ENCODE results near the gene LTF. TPM values are rescaled to one million over a fixed set of nuclear protein-coding genes. Genes with fewer than 3 reads are reported as not detected.
A peak's percentile ranks its signal among the peaks of the same experiment; 100 is the strongest.

The LTF gene
- total and polyA plus RNA-seq, 9 of the 15 experiments (the other 6 are each of a cell fraction or from before 2014, with no cell fraction given), result 0.07 TPM; not detected in 8

DNA sequence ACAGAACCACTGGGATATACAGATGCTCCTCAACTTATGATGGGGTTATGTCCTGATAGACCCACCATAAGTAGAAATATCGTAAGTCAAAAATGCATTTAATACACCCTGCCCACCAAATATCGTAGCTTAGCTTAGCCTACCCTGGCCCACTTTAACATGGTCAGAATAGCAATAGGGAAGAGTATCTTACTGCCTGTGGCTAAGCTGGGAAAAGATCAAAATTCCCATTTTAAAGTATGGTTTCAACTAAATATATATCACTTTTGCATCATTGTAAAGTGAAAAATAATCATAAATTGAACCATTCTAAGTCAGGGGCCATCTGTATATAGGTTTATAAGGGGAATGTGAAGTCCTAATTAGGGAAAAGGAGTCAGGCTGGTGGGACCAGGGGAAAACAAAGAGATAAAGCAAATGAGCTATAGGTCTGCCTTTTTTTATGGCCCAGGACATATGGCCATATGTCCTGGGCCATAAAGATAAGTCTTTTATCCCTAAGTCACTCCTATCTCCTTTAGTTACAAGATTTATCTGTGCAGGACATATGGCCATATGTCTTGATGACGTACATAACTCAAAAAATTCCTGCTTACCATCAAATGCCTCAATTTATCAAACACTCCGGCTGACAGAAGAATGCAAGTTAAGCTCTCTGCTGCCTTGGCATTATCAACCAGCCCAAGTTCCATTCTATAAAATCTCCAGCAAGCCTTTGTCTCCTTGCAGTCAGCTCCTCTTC, 44.3 kb upstream of the LTF start (continued):
- TF ChIP-seq NFYB (IDR thresholded peaks at IDR 0.05; ENCODE audit: extremely low read depth, insufficient read length) (no peak), UBTF (IDR thresholded peaks at IDR 0.05; ENCODE audit: borderline replicate concordance in 1 of 2, low read depth in 2 of 2, low read length in 2 of 2) (no peak), HDAC8 (tag; IDR thresholded peaks at IDR 0.05) (no peak), SMARCC2 (IDR thresholded peaks at IDR 0.05; ENCODE audit: low read depth) (peak; percentile 100), ZNF146 (CRISPR knock-in tag; IDR thresholded peaks at IDR 0.05; ENCODE audit: unreplicated experiment) (no peak), ZNF347 (CRISPR knock-in tag; IDR thresholded peaks at IDR 0.05; ENCODE audit: low read depth) (no peak), ZNF785 (CRISPR knock-in tag; IDR thresholded peaks at IDR 0.05) (no peak), JUN (IDR thresholded peaks at IDR 0.05; ENCODE audit: borderline replicate concordance, low read depth, low read length) (peak; percentile 67), JUN (CRISPR knock-in tag; IDR thresholded peaks at IDR 0.05; ENCODE audit: borderline replicate concordance) (no peak), PCBP2 (IDR thresholded peaks at IDR 0.05; ENCODE audit: low read depth, low read length, poor library complexity, severe bottlenecking) (no peak), KAT7 (CRISPR knock-in tag; IDR thresholded peaks at IDR 0.05; ENCODE audit: borderline replicate concordance) (no peak), ZC3H11A (IDR thresholded peaks at IDR 0.05; ENCODE audit: low read depth, low read length) (no peak; the same call in 1 of the 2 replicates), ZNF232 (CRISPR knock-in tag; IDR thresholded peaks at IDR 0.05) (no peak), ZNF134 (CRISPR knock-in tag; conservative IDR thresholded peaks at IDR 0.05) (no peak), ZNF445 (CRISPR knock-in tag; IDR thresholded peaks at IDR 0.05; ENCODE audit: low read depth) (no peak), ELF2 (CRISPR knock-in tag; IDR thresholded peaks at IDR 0.05) (no peak), NCOA2 (IDR thresholded peaks at IDR 0.05; ENCODE audit: partially characterized antibody in 2 of 2) (peak; percentile 89 to 94)
- TF ChIP-seq, protein P1, sequence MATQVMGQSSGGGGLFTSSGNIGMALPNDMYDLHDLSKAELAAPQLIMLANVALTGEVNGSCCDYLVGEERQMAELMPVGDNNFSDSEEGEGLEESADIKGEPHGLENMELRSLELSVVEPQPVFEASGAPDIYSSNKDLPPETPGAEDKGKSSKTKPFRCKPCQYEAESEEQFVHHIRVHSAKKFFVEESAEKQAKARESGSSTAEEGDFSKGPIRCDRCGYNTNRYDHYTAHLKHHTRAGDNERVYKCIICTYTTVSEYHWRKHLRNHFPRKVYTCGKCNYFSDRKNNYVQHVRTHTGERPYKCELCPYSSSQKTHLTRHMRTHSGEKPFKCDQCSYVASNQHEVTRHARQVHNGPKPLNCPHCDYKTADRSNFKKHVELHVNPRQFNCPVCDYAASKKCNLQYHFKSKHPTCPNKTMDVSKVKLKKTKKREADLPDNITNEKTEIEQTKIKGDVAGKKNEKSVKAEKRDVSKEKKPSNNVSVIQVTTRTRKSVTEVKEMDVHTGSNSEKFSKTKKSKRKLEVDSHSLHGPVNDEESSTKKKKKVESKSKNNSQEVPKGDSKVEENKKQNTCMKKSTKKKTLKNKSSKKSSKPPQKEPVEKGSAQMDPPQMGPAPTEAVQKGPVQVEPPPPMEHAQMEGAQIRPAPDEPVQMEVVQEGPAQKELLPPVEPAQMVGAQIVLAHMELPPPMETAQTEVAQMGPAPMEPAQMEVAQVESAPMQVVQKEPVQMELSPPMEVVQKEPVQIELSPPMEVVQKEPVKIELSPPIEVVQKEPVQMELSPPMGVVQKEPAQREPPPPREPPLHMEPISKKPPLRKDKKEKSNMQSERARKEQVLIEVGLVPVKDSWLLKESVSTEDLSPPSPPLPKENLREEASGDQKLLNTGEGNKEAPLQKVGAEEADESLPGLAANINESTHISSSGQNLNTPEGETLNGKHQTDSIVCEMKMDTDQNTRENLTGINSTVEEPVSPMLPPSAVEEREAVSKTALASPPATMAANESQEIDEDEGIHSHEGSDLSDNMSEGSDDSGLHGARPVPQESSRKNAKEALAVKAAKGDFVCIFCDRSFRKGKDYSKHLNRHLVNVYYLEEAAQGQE (IDR thresholded peaks at IDR 0.05; ENCODE audit: borderline replicate concordance), result peak; percentile 54; the same call in 1 of the 2 replicates
- TF ChIP-seq, protein P1 (CRISPR knock-in tag; IDR thresholded peaks at IDR 0.05; ENCODE audit: low read depth), result no peak

Measured in K562 (cell line).